ENCODE measurements around the gene BBIP1. TPM values are rescaled to one million over a fixed set of nuclear protein-coding genes. Genes with fewer than 3 reads are reported as not detected.

Gene BBIP1
- total RNA-seq, 1 experiment from 2014 or later = 16.7 TPM

- POLR2A ChIA-PET = interaction anchor here (0.6 to 1.3 kb wide), 16 partner anchors 11 to 654 kb away, joined by 3 to 32 read pairs (median 4); partner anchors contain the start of genes BBIP1 and SHOC2
- TF ChIP-seq, protein P1, sequence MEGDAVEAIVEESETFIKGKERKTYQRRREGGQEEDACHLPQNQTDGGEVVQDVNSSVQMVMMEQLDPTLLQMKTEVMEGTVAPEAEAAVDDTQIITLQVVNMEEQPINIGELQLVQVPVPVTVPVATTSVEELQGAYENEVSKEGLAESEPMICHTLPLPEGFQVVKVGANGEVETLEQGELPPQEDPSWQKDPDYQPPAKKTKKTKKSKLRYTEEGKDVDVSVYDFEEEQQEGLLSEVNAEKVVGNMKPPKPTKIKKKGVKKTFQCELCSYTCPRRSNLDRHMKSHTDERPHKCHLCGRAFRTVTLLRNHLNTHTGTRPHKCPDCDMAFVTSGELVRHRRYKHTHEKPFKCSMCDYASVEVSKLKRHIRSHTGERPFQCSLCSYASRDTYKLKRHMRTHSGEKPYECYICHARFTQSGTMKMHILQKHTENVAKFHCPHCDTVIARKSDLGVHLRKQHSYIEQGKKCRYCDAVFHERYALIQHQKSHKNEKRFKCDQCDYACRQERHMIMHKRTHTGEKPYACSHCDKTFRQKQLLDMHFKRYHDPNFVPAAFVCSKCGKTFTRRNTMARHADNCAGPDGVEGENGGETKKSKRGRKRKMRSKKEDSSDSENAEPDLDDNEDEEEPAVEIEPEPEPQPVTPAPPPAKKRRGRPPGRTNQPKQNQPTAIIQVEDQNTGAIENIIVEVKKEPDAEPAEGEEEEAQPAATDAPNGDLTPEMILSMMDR (IDR thresholded peaks at IDR 0.05; ENCODE audit: insufficient read depth in 1 of 2, low read depth in 1 of 2, low read length in 1 of 2, severe bottlenecking in 1 of 2, unreplicated experiment in 1 of 2) = no peak
- CTCF ChIA-PET = interaction anchor here (0.8 to 1.0 kb wide), 7 partner anchors 10 to 261 kb away, joined by 3 to 9 read pairs (median 5); partner anchors contain the start of genes BBIP1 and SHOC2
- H3K9me3 ChIP-seq = no peaks in the 10 kb centered on the region
- peaks cover 15% of the 10 kb centered on the region for H3K36me3 Mint-ChIP-seq (ENCODE audit: insufficient read depth, unreplicated experiment)
- H3K27me3 ChIP-seq (replicated peaks; ENCODE audit: control insufficient read depth, insufficient read depth, low read length) = no peaks in the 10 kb centered on the region
- peaks cover 12% of the 10 kb centered on the region for H3K4me1 Mint-ChIP-seq (ENCODE audit: low read depth, unreplicated experiment)
- H3K4me1 ChIP-seq = peaks cover 10% of the 10 kb centered on the region; the same call in 1 of the 2 replicates
- peak within 1 kb of the TSS; percentile 93 for H3K27ac Mint-ChIP-seq (ENCODE audit: unreplicated experiment)
- intact Hi-C loops (cut with micrococcal nuclease; ENCODE audit: unreplicated experiment) = loop anchor here (1.0 to 5.0 kb wide), 7 partner anchors 14 to 124 kb away; partner anchors contain the start of genes BBIP1 and SHOC2
- BruUV-seq (replicated peaks) = TSS peak; percentile 89
- H3K4me3 ChIP-seq (ENCODE audit: low read depth, low read length) = peak within 1 kb of the TSS; percentile 72
- DNase-seq = peak; percentile 99 to 100
- H3K9me3 Mint-ChIP-seq (ENCODE audit: unreplicated experiment) = no peaks in the 10 kb centered on the region
- H3K4me3 Mint-ChIP-seq (ENCODE audit: unreplicated experiment) = peak within 1 kb of the TSS; percentile 85
- H3K36me3 ChIP-seq (ENCODE audit: control insufficient read depth, insufficient read depth, low read length) = no peaks in the 10 kb centered on the region
- no peaks in the 10 kb centered on the region for H3K27me3 Mint-ChIP-seq (ENCODE audit: insufficient read depth, unreplicated experiment)
Observed at GRCh38 chr10:110871298-110872084, 47.5 kb downstream of the BBIP1 start, which contains the start of gene PDCD4. PDCD4 (plus strand) TSS chr10:110871928; CDS start chr10:110876028, 4,100 bp downstream.

DNA sequence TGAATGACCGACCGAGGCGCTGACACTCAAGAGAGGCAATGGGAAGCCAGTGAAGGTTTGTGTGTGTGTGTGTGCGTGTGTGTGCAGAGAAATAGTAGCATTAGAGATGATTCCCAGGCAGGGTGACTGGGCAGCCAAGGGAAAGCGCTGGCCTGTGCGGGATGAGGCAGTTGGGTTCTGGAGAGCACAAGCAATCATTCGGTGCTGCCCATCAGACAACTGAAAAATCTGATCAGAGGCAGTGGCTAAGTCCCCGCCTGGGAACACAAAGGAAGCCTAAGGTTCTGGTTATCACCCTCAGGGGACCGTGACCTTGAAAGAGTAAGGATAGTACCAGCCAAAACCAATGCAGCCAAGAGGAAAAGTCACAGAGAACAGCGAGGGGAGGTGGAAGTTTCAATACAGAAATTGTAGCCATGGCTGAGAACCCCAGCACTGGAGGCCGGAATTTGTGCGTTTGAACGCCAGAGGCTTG is 48.1 kb downstream of the BBIP1 start:
- Histone ChIP-seq H3K4me3 (ENCODE audit: low read depth, low read length) (no peak overlapping the region; the same call in 1 of the 2 replicates), H3K4me1 (peaks cover 10% of the 10 kb centered on the region; the same call in 1 of the 2 replicates), H3K36me3 (ENCODE audit: control insufficient read depth, insufficient read depth, low read length) (no peaks in the 10 kb centered on the region), H3K27me3 (replicated peaks; ENCODE audit: control insufficient read depth, insufficient read depth, low read length) (no peaks in the 10 kb centered on the region), H3K9me3 (no peaks in the 10 kb centered on the region)
- TF ChIP-seq, protein P1 (IDR thresholded peaks at IDR 0.05; ENCODE audit: insufficient read depth in 1 of 2, low read depth in 1 of 2, low read length in 1 of 2, severe bottlenecking in 1 of 2, unreplicated experiment in 1 of 2) = no peak
- peak overlapping the region; percentile 85 for H3K4me3 Mint-ChIP-seq (ENCODE audit: unreplicated experiment)
- H3K27ac Mint-ChIP-seq (ENCODE audit: unreplicated experiment) = peak overlapping the region; percentile 93
- peaks cover 12% of the 10 kb centered on the region for H3K4me1 Mint-ChIP-seq (ENCODE audit: low read depth, unreplicated experiment)
- intact Hi-C loops (cut with micrococcal nuclease; ENCODE audit: unreplicated experiment) = loop anchor here (1.0 to 5.0 kb wide), 5 partner anchors 14 to 124 kb away; partner anchors contain the start of genes BBIP1 and SHOC2
- H3K9me3 Mint-ChIP-seq (ENCODE audit: unreplicated experiment) = no peaks in the 10 kb centered on the region
- H3K36me3 Mint-ChIP-seq (ENCODE audit: insufficient read depth, unreplicated experiment) = peaks cover 15% of the 10 kb centered on the region
- no peak for DNase-seq
- no peaks in the 10 kb centered on the region for H3K27me3 Mint-ChIP-seq (ENCODE audit: insufficient read depth, unreplicated experiment)
- CTCF ChIA-PET = interaction anchor here (0.8 to 1.0 kb wide), 3 partner anchors 13 to 260 kb away, joined by 3 to 9 read pairs (median 7); no protein-coding TSS in a partner anchor
- POLR2A ChIA-PET = interaction anchor here (0.8 to 1.3 kb wide), 9 partner anchors 10 to 124 kb away, joined by 3 to 32 read pairs (median 9); partner anchors contain the start of genes BBIP1 and SHOC2
- no TSS peak for BruUV-seq (replicated peaks)

DNA sequence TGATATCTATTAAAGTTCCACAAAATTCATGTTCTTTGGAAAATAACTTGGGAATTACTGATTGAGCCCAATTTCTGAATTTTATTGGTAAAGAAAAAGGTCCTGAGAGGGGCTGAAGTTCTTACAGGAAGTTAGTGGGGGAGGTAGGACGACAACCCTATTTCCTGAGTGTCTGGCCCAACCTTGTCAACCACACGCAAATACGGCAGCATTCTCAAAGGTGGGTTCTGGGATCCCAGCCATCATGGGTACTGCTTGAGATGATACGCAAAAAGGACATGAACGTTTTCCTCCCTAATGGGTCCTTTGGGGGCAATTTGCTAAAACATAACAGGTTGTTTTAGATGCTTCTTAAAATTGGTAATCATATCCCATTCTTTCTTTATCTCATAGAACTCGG is 50.0 kb downstream of the BBIP1 start:
- H3K27ac Mint-ChIP-seq (ENCODE audit: unreplicated experiment) = no peak overlapping the region

More for the DNA sequence above, 50.0 kb downstream of the BBIP1 start:
- ChIA-PET POLR2A (no interaction called here), CTCF (no interaction called here)
- TF ChIP-seq, protein P1 (IDR thresholded peaks at IDR 0.05; ENCODE audit: insufficient read depth in 1 of 2, low read depth in 1 of 2, low read length in 1 of 2, severe bottlenecking in 1 of 2, unreplicated experiment in 1 of 2) = no peak
- no peaks in the 10 kb centered on the region for H3K27me3 ChIP-seq (replicated peaks; ENCODE audit: control insufficient read depth, insufficient read depth, low read length)
- H3K9me3 ChIP-seq = no peaks in the 10 kb centered on the region
- H3K36me3 ChIP-seq (ENCODE audit: control insufficient read depth, insufficient read depth, low read length) = no peaks in the 10 kb centered on the region
- H3K4me3 ChIP-seq (ENCODE audit: low read depth, low read length) = no peak overlapping the region
- intact Hi-C loops (cut with micrococcal nuclease; ENCODE audit: unreplicated experiment) = no loop called here
- Mint-ChIP-seq H3K27me3 (ENCODE audit: insufficient read depth, unreplicated experiment) (no peaks in the 10 kb centered on the region), H3K36me3 (ENCODE audit: insufficient read depth, unreplicated experiment) (peaks cover 15% of the 10 kb centered on the region), H3K4me1 (ENCODE audit: low read depth, unreplicated experiment) (peaks cover 23% of the 10 kb centered on the region), H3K4me3 (ENCODE audit: unreplicated experiment) (no peak overlapping the region), H3K9me3 (ENCODE audit: unreplicated experiment) (no peaks in the 10 kb centered on the region)
- BruUV-seq (replicated peaks) = no TSS peak
- H3K4me1 ChIP-seq = peaks cover 10% of the 10 kb centered on the region; the same call in 1 of the 2 replicates
- no peak for DNase-seq

Measured in Caco-2 (cell line).